ENCODE data around the gene IL26. TPM values are rescaled to one million over a fixed set of nuclear protein-coding genes. Genes with fewer than 3 reads are reported as not detected.

The IL26 gene
- total and polyA plus RNA-seq, 9 donors: not detected

- intact Hi-C loops (cut with DNase I): no loop called here
- TF ChIP-seq EP300 (IDR thresholded peaks at IDR 0.05) (no peak), CTCF (IDR thresholded peaks at IDR 0.05) (no peak), POLR2A (IDR thresholded peaks at IDR 0.05) (no peak)
- Histone ChIP-seq H3K9me3 (no peaks in the 10 kb centered on the region), H3K4me3 (no peak within 1 kb of the TSS), H3K36me3 (no peaks in the 10 kb centered on the region), H3K4me1 (ENCODE audit: insufficient read depth) (no peaks in the 10 kb centered on the region), H3K27ac (no peak within 1 kb of the TSS), H3K27me3 (no peaks in the 10 kb centered on the region)
- WGBS, 3 donors: 65 to 77% (median 65%) methylated on average over 5 of the region's 5 CpGs
- no peak for DNase-seq
Observed at GRCh38 chr12:68159681-68160304, 65.8 kb downstream of the IL26 start, which contains the start of gene IFNG. TSS of gene IFNG (minus strand) at chr12:68159740. CDS start at chr12:68159615, 125 bp downstream.

- no peak overlapping the region for H3K27ac ChIP-seq
- intact Hi-C loops (cut with DNase I): no loop called here
- H3K9me3 ChIP-seq: no peaks in the 10 kb centered on the region
- no peaks in the 10 kb centered on the region for H3K4me1 ChIP-seq (ENCODE audit: insufficient read depth)
- H3K36me3 ChIP-seq: no peaks in the 10 kb centered on the region
- H3K4me3 ChIP-seq: no peak overlapping the region
- DNase-seq: no peak
- TF ChIP-seq EP300 (IDR thresholded peaks at IDR 0.05) (no peak), CTCF (IDR thresholded peaks at IDR 0.05) (no peak), POLR2A (IDR thresholded peaks at IDR 0.05) (no peak)
- no peaks in the 10 kb centered on the region for H3K27me3 ChIP-seq
- WGBS, 3 donors: 52 to 61% (median 56%) methylated on average over 2 of the region's 2 CpGs
Observed at GRCh38 chr12:68158432-68158831, 67.2 kb downstream of the IL26 start.

- no peaks in the 10 kb centered on the region for H3K27me3 ChIP-seq
- no peak for TF ChIP-seq POLR2A (IDR thresholded peaks at IDR 0.05)
- TF ChIP-seq CTCF (IDR thresholded peaks at IDR 0.05): no peak
- TF ChIP-seq EP300 (IDR thresholded peaks at IDR 0.05): no peak
- WGBS, 3 donors: 63 to 78% (median 63%) methylated on average over 4 of the region's 4 CpGs
- H3K36me3 ChIP-seq: no peaks in the 10 kb centered on the region
- intact Hi-C loops (cut with DNase I): no loop called here
- no peak overlapping the region for H3K27ac ChIP-seq
- H3K4me3 ChIP-seq: no peak overlapping the region
- no peak for DNase-seq
- no peaks in the 10 kb centered on the region for H3K4me1 ChIP-seq (ENCODE audit: insufficient read depth)
- H3K9me3 ChIP-seq: no peaks in the 10 kb centered on the region
Observed at GRCh38 chr12:68157380-68157779, 68.2 kb downstream of the IL26 start.

GRCh38 chr12:68156636-68157035 is 69.0 kb downstream of the IL26 start:
- H3K4me1 ChIP-seq (ENCODE audit: insufficient read depth): no peaks in the 10 kb centered on the region
- intact Hi-C loops (cut with DNase I): no loop called here
- WGBS, 3 donors: 48 to 70% (median 66%) methylated on average over 1 of the region's 1 CpG
- no peaks in the 10 kb centered on the region for H3K27me3 ChIP-seq
- no peaks in the 10 kb centered on the region for H3K9me3 ChIP-seq
- TF ChIP-seq POLR2A (IDR thresholded peaks at IDR 0.05) (no peak), CTCF (IDR thresholded peaks at IDR 0.05) (no peak), EP300 (IDR thresholded peaks at IDR 0.05) (no peak)
- H3K4me3 ChIP-seq: no peak overlapping the region
- H3K27ac ChIP-seq: no peak overlapping the region
- H3K36me3 ChIP-seq: no peaks in the 10 kb centered on the region
- DNase-seq: no peak
